HEK293 (cell line): Measurements from ENCODE around the gene CYP4F8.

Experiments used
- CTCF ChIA-PET: fragments of 350-600 bp; formaldehyde crosslinking; extraction: SDS; loops from one replicate; lab custom pipeline; 2021; ENCODE audit warnings: antibody characterized with exemption; lab: Yijun Ruan, JAX
- POLR2A ChIA-PET: fragments of 300-600 bp; formaldehyde crosslinking; extraction: SDS; loops from one replicate; lab custom pipeline; 2020; ENCODE audit warnings: antibody characterized with exemption, inconsistent platforms; lab: Yijun Ruan, JAX
- H3K27ac ChIP-seq: fragments of 200-500 bp; sonication (Bioruptor generic); 2 replicates; pipeline ENCODE4 v1.5.1; 2014; ENCODE audit warnings: low read depth, low read length, control low read depth, inconsistent platforms; ENCODE audit errors: extremely low read depth
- H3K36me3 ChIP-seq, 2 experiments: fragments of 200-500 bp in 1 of 2; sonication (Bioruptor generic) in 1 of 2; 1 replicate in 1 of 2; 2 replicates in 1 of 2; pipeline ENCODE4 v1.5.1; 2014 to 2017; ENCODE audit warnings: inconsistent platforms in 2 of 2, low read length in 2 of 2; ENCODE audit not compliant: control insufficient read depth in 2 of 2, insufficient read depth in 1 of 2
- H3K4me1 ChIP-seq: fragments of 200-500 bp; sonication (Bioruptor generic); 2 replicates; pipeline ENCODE4 v1.5.1; 2014; ENCODE audit warnings: mild to moderate bottlenecking, low read length, inconsistent platforms; ENCODE audit not compliant: control insufficient read depth, insufficient read depth
- H3K4me3 ChIP-seq: 2 replicates; pipeline ENCODE4 v1.5.1; 2011; ENCODE audit warnings: low read depth, mild to moderate bottlenecking, control low read depth, low read length, moderate library complexity
- H3K9me3 ChIP-seq: fragments of 200-500 bp; sonication (Bioruptor generic); 2 replicates; pipeline ENCODE4 v1.5.1; 2014; ENCODE audit warnings: low read depth, low read length, inconsistent platforms; ENCODE audit not compliant: control insufficient read depth, insufficient read depth
- EGR2 ChIP-seq: fragments of 450-650 bp; formaldehyde crosslinking; IDR thresholded peaks from 2 replicates; pipeline ENCODE4 v1.5.1; 2016; ENCODE audit warnings: low read depth, missing biosample characterization, missing genetic modification characterization
- MYNN ChIP-seq: fragments of 450-650 bp; formaldehyde crosslinking; IDR thresholded peaks from 2 replicates; pipeline ENCODE4 v1.5.1; 2016; ENCODE audit warnings: missing biosample characterization, missing genetic modification characterization, borderline replicate concordance
- SCRT2 ChIP-seq: fragments of 450-650 bp; formaldehyde crosslinking; IDR thresholded peaks from 2 replicates; pipeline ENCODE4 v1.5.1; 2016; ENCODE audit warnings: missing biosample characterization, missing genetic modification characterization
- SETDB1 ChIP-seq: IDR thresholded peaks from one replicate; pipeline ENCODE4 v1.6.1; 2017; ENCODE audit warnings: mild to moderate bottlenecking, low read length, moderate library complexity, mixed read lengths; ENCODE audit not compliant: insufficient read length
- ZBTB17 ChIP-seq: fragments of 450-650 bp; formaldehyde crosslinking; IDR thresholded peaks from 2 replicates; pipeline ENCODE4 v1.5.1; 2016; ENCODE audit warnings: missing biosample characterization, missing genetic modification characterization
- ZBTB48 ChIP-seq: fragments of 450-650 bp; formaldehyde crosslinking; IDR thresholded peaks from 2 replicates; pipeline ENCODE4 v1.5.1; 2016; ENCODE audit warnings: missing biosample characterization, missing genetic modification characterization
- ZFHX2 ChIP-seq: fragments of 450-650 bp; formaldehyde crosslinking; conservative IDR thresholded peaks from 2 replicates; pipeline ENCODE4 v1.5.1; 2016; ENCODE audit warnings: missing biosample characterization, missing genetic modification characterization
- ZNF132 ChIP-seq: fragments of 450-650 bp; formaldehyde crosslinking; IDR thresholded peaks from 2 replicates; pipeline ENCODE4 v1.5.1; 2017; ENCODE audit warnings: missing biosample characterization, missing genetic modification characterization, borderline replicate concordance
- ZNF155 ChIP-seq: fragments of 450-650 bp; formaldehyde crosslinking; IDR thresholded peaks from 2 replicates; pipeline ENCODE4 v1.5.1; 2016; ENCODE audit warnings: missing biosample characterization, missing genetic modification characterization
- ZNF157 ChIP-seq: fragments of 450-650 bp; formaldehyde crosslinking; IDR thresholded peaks from 2 replicates; pipeline ENCODE4 v1.5.1; 2016; ENCODE audit warnings: missing biosample characterization, missing genetic modification characterization
- ZNF366 ChIP-seq: fragments of 450-650 bp; formaldehyde crosslinking; conservative IDR thresholded peaks from 2 replicates; pipeline ENCODE4 v1.5.1; 2016; ENCODE audit warnings: missing biosample characterization, missing genetic modification characterization
- ZNF707 ChIP-seq: fragments of 450-650 bp; formaldehyde crosslinking; IDR thresholded peaks from 2 replicates; pipeline ENCODE4 v1.5.1; 2016; ENCODE audit warnings: missing biosample characterization, missing genetic modification characterization
- ZNF777 ChIP-seq: fragments of 450-650 bp; formaldehyde crosslinking; IDR thresholded peaks from 2 replicates; pipeline ENCODE4 v1.5.1; 2017; ENCODE audit warnings: missing biosample characterization, missing genetic modification characterization, borderline replicate concordance
- ZNF830 ChIP-seq: fragments of 450-650 bp; IDR thresholded peaks from 2 replicates; pipeline ENCODE4 v1.5.0; 2018; ENCODE audit warnings: missing biosample characterization, missing genetic modification characterization, low read depth, mild to moderate bottlenecking, moderate library complexity
- TF ChIP-seq, protein P1 (sequence below): fragments of 450-650 bp; formaldehyde crosslinking; IDR thresholded peaks from 2 replicates; pipeline ENCODE4 v1.5.1; 2017; ENCODE audit warnings: missing biosample characterization, missing genetic modification characterization
- TF ChIP-seq, protein P2 (sequence below): fragments of 450-650 bp; formaldehyde crosslinking; IDR thresholded peaks from 2 replicates; pipeline ENCODE4 v1.5.1; 2016; ENCODE audit warnings: missing biosample characterization, missing genetic modification characterization
- TF ChIP-seq, protein P3 (sequence below): fragments of 450-650 bp; formaldehyde crosslinking; IDR thresholded peaks from 2 replicates; pipeline ENCODE4 v1.5.1; 2016; ENCODE audit warnings: missing biosample characterization, missing genetic modification characterization

Gene CYP4F8

DNA sequence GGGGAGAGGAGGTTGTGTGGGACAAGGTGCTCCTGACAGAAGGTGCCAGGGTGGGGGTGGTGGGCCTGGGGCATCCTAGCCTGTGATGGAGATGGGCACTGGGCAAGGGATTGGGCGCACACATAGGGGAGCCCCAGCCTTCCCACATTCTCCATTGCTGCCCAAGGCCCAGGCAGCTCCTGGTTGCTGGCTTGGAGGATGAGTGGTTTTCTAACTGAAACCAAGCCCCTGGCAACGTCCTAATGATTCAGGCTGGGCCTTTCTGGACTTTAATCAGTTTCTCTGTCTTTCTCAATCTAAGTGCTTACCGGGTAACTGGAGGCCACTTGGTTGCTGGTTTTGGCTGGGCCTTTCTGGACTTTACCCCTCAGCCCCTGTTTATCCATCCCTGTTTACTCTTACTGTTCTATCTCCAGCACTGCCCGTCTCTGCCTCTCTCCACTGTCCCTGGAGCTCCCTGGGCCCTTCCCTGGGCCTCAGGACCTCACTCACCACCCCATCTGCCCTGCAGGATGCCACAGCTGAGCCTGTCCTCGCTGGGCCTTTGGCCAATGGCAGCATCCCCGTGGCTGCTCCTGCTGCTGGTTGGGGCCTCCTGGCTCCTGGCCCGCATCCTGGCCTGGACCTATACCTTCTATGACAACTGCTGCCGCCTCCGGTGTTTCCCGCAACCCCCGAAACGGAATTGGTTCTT lies 26.0 kb downstream of the CYP4F8 start:
- no peak overlapping the region for H3K4me3 ChIP-seq
- H3K36me3 ChIP-seq, result no peaks in the 10 kb centered on the region
- TF ChIP-seq SETDB1, result no peak
- 0 out of 2 replicates have a peak, but pooled peaks have one; percentile 4 for TF ChIP-seq ZFHX2 (tag by site-specific recombination)
- TF ChIP-seq ZNF132 (tag by site-specific recombination), result no peak
- 0 out of 2 replicates have a peak, but pooled peaks have one; percentile 5 for TF ChIP-seq EGR2 (tag by site-specific recombination)
- no peak for TF ChIP-seq ZNF157 (tag by site-specific recombination)
- TF ChIP-seq ZNF155 (tag by site-specific recombination), result no peak
- no peak for TF ChIP-seq ZBTB17 (tag by site-specific recombination)
- TF ChIP-seq, protein P1, sequence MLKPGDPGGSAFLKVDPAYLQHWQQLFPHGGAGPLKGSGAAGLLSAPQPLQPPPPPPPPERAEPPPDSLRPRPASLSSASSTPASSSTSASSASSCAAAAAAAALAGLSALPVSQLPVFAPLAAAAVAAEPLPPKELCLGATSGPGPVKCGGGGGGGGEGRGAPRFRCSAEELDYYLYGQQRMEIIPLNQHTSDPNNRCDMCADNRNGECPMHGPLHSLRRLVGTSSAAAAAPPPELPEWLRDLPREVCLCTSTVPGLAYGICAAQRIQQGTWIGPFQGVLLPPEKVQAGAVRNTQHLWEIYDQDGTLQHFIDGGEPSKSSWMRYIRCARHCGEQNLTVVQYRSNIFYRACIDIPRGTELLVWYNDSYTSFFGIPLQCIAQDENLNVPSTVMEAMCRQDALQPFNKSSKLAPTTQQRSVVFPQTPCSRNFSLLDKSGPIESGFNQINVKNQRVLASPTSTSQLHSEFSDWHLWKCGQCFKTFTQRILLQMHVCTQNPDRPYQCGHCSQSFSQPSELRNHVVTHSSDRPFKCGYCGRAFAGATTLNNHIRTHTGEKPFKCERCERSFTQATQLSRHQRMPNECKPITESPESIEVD (tag by site-specific recombination), result no peak
- no peak for TF ChIP-seq ZNF830
- TF ChIP-seq ZNF777, result no peak
- TF ChIP-seq ZNF707, result no peak
- no peak for TF ChIP-seq MYNN (tag by site-specific recombination)
- H3K4me1 ChIP-seq, result no peaks in the 10 kb centered on the region
- no peak overlapping the region for H3K27ac ChIP-seq
- POLR2A ChIA-PET, result no interaction called here
- H3K9me3 ChIP-seq, result no peaks in the 10 kb centered on the region
- CTCF ChIA-PET, result no interaction called here

DNA sequence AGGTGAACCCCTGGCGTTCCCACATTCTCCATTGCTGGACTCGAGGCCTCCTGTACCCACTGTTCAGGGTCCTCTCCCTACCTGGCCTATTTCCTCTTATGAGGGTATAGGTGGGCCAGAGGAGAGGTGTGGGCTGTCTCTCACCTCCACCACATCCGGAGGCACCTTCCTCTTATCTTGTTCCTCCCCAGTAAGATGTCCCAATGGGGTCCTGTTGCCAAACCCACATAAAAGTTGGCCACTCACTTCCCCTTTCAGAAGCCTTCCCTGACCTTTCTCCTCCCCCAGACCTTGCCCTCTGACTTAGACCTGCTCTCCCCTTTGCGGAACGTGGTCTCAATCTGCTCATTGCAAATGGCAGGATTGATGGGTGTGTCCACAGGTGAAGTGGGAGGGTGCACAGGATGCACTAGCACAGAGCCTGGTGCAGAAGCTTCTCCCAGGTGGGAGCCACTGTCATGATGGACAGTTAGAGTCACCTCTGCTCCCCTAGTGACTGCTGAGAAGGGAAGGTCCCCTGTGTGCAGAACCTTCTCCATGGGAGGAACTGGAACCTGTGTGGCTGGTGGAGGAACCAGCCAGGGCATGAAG lies 27.0 kb downstream of the CYP4F8 start:
- Histone ChIP-seq H3K4me3 (no peak overlapping the region), H3K27ac (no peak overlapping the region), H3K9me3 (no peaks in the 10 kb centered on the region), H3K36me3 (no peaks in the 10 kb centered on the region), H3K4me1 (no peaks in the 10 kb centered on the region)
- ChIA-PET POLR2A (no interaction called here), CTCF (interaction anchor here (1.4 kb wide), 1 partner anchor 11 kb away, joined by 3 read pairs; no protein-coding TSS in a partner anchor)
- TF ChIP-seq, protein P2, sequence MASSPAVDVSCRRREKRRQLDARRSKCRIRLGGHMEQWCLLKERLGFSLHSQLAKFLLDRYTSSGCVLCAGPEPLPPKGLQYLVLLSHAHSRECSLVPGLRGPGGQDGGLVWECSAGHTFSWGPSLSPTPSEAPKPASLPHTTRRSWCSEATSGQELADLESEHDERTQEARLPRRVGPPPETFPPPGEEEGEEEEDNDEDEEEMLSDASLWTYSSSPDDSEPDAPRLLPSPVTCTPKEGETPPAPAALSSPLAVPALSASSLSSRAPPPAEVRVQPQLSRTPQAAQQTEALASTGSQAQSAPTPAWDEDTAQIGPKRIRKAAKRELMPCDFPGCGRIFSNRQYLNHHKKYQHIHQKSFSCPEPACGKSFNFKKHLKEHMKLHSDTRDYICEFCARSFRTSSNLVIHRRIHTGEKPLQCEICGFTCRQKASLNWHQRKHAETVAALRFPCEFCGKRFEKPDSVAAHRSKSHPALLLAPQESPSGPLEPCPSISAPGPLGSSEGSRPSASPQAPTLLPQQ, result no peak
- TF ChIP-seq, protein P3, sequence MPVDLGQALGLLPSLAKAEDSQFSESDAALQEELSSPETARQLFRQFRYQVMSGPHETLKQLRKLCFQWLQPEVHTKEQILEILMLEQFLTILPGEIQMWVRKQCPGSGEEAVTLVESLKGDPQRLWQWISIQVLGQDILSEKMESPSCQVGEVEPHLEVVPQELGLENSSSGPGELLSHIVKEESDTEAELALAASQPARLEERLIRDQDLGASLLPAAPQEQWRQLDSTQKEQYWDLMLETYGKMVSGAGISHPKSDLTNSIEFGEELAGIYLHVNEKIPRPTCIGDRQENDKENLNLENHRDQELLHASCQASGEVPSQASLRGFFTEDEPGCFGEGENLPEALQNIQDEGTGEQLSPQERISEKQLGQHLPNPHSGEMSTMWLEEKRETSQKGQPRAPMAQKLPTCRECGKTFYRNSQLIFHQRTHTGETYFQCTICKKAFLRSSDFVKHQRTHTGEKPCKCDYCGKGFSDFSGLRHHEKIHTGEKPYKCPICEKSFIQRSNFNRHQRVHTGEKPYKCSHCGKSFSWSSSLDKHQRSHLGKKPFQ (tag by site-specific recombination), result no peak
- no peak for TF ChIP-seq SCRT2 (tag by site-specific recombination)

DNA sequence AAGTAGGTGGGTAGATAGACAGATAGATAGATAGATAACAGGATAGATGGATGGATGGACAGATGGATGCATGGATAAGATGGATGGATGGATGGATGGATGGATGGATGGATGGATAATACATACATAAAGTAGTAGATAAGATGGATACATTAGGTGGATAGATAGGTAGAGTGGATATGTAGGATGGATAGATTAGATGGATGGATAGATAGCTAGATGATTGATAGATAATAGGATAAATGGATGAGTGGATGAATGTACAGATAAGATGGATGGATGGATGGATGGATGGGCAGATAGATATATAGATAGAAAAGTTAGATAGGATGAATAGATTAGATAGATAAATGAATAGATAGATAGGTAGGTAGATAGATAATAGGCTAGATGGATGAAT lies 27.8 kb downstream of the CYP4F8 start:
- POLR2A ChIA-PET, result no interaction called here
- CTCF ChIA-PET, result interaction anchor here (1.4 kb wide), 1 partner anchor 12 kb away, joined by 3 read pairs; no protein-coding TSS in a partner anchor
- no peak for TF ChIP-seq ZBTB48 (tag by site-specific recombination)
- peak; percentile 63 for TF ChIP-seq ZNF366 (tag by site-specific recombination)
- TF ChIP-seq ZBTB17 (tag by site-specific recombination), result peak; percentile 72

More for the DNA sequence above, 27.8 kb downstream of the CYP4F8 start:
- H3K36me3 ChIP-seq, result no peaks in the 10 kb centered on the region
- no peak overlapping the region for H3K27ac ChIP-seq
- H3K4me1 ChIP-seq, result no peaks in the 10 kb centered on the region
- no peak overlapping the region for H3K4me3 ChIP-seq
- no peaks in the 10 kb centered on the region for H3K9me3 ChIP-seq
